GM23338 (cell line): Measurements from ENCODE around the gene MC2R. TPM values are rescaled to one million over a fixed set of nuclear protein-coding genes. Genes with fewer than 3 reads are reported as not detected.
A peak's percentile ranks its signal among the peaks of the same experiment; 100 is the strongest.

Experiments
- ATAC-seq: fragments of 200-7000 bp; cut with Tn5 transposase; 3 replicates; pipeline ENCODE4 v1.9.1; 2020
- DNase-seq: peaks from one replicate; pipeline ENCODE4 v3.0.0-alpha.2; 2015; ENCODE audit warnings: low spot score
- H2AFZ ChIP-seq: fragments of 200-600 bp; sonication (generic); 2 replicates; pipeline ENCODE4 v1.8.0; 2016; ENCODE audit warnings: antibody characterized with exemption, mild to moderate bottlenecking, moderate library complexity
- H3F3A ChIP-seq: fragments of 200-600 bp; sonication (generic); replicated peaks from 2 replicates; pipeline ENCODE4 v1.8.0; 2017; ENCODE audit warnings: antibody characterized with exemption, mixed run types, low read depth
- H3K27ac ChIP-seq: fragments of 200-600 bp; sonication (generic); 2 replicates; pipeline ENCODE4 v1.6.1; 2016; ENCODE audit warnings: low read depth
- H3K27me3 ChIP-seq: fragments of 200-600 bp; sonication (generic); 2 replicates; pipeline ENCODE4 v1.8.0; 2016; ENCODE audit warnings: mild to moderate bottlenecking, mixed run types, moderate library complexity; ENCODE audit not compliant: insufficient read depth
- H3K36me3 ChIP-seq: fragments of 200-600 bp; sonication (generic); 2 replicates; pipeline ENCODE4 v1.8.0; 2016; ENCODE audit warnings: mild to moderate bottlenecking; ENCODE audit not compliant: insufficient read depth
- H3K4me1 ChIP-seq: fragments of 200-600 bp; sonication (generic); 2 replicates; pipeline ENCODE4 v1.8.0; 2016; ENCODE audit warnings: mild to moderate bottlenecking, moderate library complexity; ENCODE audit not compliant: insufficient read depth
- H3K4me2 ChIP-seq: fragments of 200-600 bp; sonication (generic); 2 replicates; pipeline ENCODE4 v1.7.1; 2017; ENCODE audit warnings: mixed run types
- H3K4me3 ChIP-seq: fragments of 200-600 bp; sonication (generic); 2 replicates; pipeline ENCODE4 v1.6.1; 2016; ENCODE audit warnings: mixed run types
- H3K79me2 ChIP-seq: fragments of 200-600 bp; sonication (generic); replicated peaks from 2 replicates; pipeline ENCODE4 v1.8.0; 2017; ENCODE audit warnings: mild to moderate bottlenecking; ENCODE audit not compliant: insufficient read depth
- H3K9me2 ChIP-seq: fragments of 200-600 bp; sonication (generic); 2 replicates; pipeline ENCODE4 v1.8.0; 2017; ENCODE audit not compliant: insufficient read depth
- H4K20me1 ChIP-seq: fragments of 200-600 bp; sonication (generic); replicated peaks from 2 replicates; pipeline ENCODE4 v1.8.0; 2017; ENCODE audit warnings: mild to moderate bottlenecking; ENCODE audit not compliant: insufficient read depth
- H3K27ac Mint-ChIP-seq: 2 replicates; pipeline ENCODE4 v1.8.0; 2020; ENCODE audit warnings: inconsistent platforms, mild to moderate bottlenecking, moderate library complexity, mixed read lengths
- H3K27me3 Mint-ChIP-seq: 3 replicates; pipeline ENCODE4 v1.8.0; 2022; ENCODE audit warnings: low read depth, mild to moderate bottlenecking, moderate library complexity, mixed read lengths, inconsistent platforms; ENCODE audit not compliant: insufficient read depth, poor library complexity
- H3K36me3 Mint-ChIP-seq: 3 replicates; pipeline ENCODE4 v1.8.0; 2021; ENCODE audit warnings: low read depth, mild to moderate bottlenecking, inconsistent platforms, moderate library complexity, mixed read lengths
- H3K4me1 Mint-ChIP-seq: 3 replicates; pipeline ENCODE4 v1.8.0; 2020; ENCODE audit warnings: mild to moderate bottlenecking, inconsistent platforms, mixed read lengths
- H3K4me3 Mint-ChIP-seq: 3 replicates; pipeline ENCODE4 v1.8.0; 2021; ENCODE audit warnings: moderate library complexity, mild to moderate bottlenecking, inconsistent platforms, mixed read lengths
- H3K9me3 Mint-ChIP-seq: 3 replicates; pipeline ENCODE4 v1.8.0; 2020; ENCODE audit warnings: moderate library complexity, mild to moderate bottlenecking, inconsistent platforms, mixed read lengths
- CREB1 ChIP-seq: fragments of 250-450 bp; sonication (Bioruptor Pico); IDR thresholded peaks from 2 replicates; pipeline ENCODE4 v1.5.0; 2020; ENCODE audit warnings: low read depth, mild to moderate bottlenecking, moderate library complexity
- CTCF ChIP-seq, 2 experiments: fragments of 200-600 bp in 1 of 2; sonication (generic) in 1 of 2; conservative IDR thresholded peaks; 2 replicates each; pipeline versions ENCODE4 v1.5.1 to v1.6.1; 2016 to 2017; ENCODE audit warnings: antibody characterized with exemption in 2 of 2, low read depth in 2 of 2, mild to moderate bottlenecking in 2 of 2, moderate library complexity in 1 of 2
- ETS1 ChIP-seq: IDR thresholded peaks from 2 replicates; pipeline ENCODE4 v1.6.1; 2016; ENCODE audit warnings: antibody characterized with exemption
- EZH2 ChIP-seq: fragments of 200-600 bp; sonication (generic); IDR thresholded peaks from one replicate; pipeline ENCODE4 v1.8.0; 2017; ENCODE audit warnings: antibody characterized with exemption, mild to moderate bottlenecking, low read depth; ENCODE audit not compliant: unreplicated experiment
- EZH2phosphoT487 ChIP-seq: fragments of 200-600 bp; sonication (generic); IDR thresholded peaks from one replicate; pipeline ENCODE4 v1.8.1; 2018; ENCODE audit warnings: antibody characterized with exemption; ENCODE audit not compliant: unreplicated experiment
- JUNB ChIP-seq: IDR thresholded peaks from one replicate; pipeline ENCODE4 v1.6.1; 2016; ENCODE audit warnings: antibody characterized with exemption; ENCODE audit not compliant: unreplicated experiment
- NANOG ChIP-seq: IDR thresholded peaks from 2 replicates; pipeline ENCODE4 v1.6.1; 2016; ENCODE audit warnings: antibody characterized with exemption, borderline replicate concordance
- POLR2AphosphoS5 ChIP-seq: IDR thresholded peaks from 2 replicates; pipeline ENCODE4 v1.6.1; 2016; ENCODE audit warnings: antibody characterized with exemption, low read depth
- REST ChIP-seq: IDR thresholded peaks from one replicate; pipeline ENCODE4 v1.6.1; 2018; ENCODE audit warnings: antibody characterized with exemption; ENCODE audit not compliant: unreplicated experiment
- STAT1 ChIP-seq: IDR thresholded peaks from one replicate; pipeline ENCODE4 v1.6.1; 2016; ENCODE audit warnings: antibody characterized with exemption; ENCODE audit not compliant: unreplicated experiment
- ZNF114 ChIP-seq: fragments of 250-450 bp; sonication (Bioruptor Pico); IDR thresholded peaks from 2 replicates; pipeline ENCODE4 v1.5.0; 2020; ENCODE audit warnings: mild to moderate bottlenecking, moderate library complexity
- ZNF331 ChIP-seq: fragments of 250-450 bp; sonication (Bioruptor Pico); IDR thresholded peaks from 2 replicates; pipeline ENCODE4 v1.5.0; 2020; ENCODE audit warnings: low read depth, mild to moderate bottlenecking, moderate library complexity
- ZNF462 ChIP-seq: fragments of 250-450 bp; sonication (Bioruptor Pico); IDR thresholded peaks from 2 replicates; pipeline ENCODE4 v1.5.0; 2020; ENCODE audit warnings: mild to moderate bottlenecking, moderate library complexity
- polyA plus RNA-seq: library from polyadenylated mRNA; unstranded; fragments of >200 nt; fragmentation: Nextera tagmentation; extraction: Ambion mirVana; gene quantifications from 2 replicates; pipeline ENCODE4 v1.2.1, GENCODE V29; 2016
- total RNA-seq: library from RNA; depleted of rRNA; stranded (reverse); fragments of >200 nt; shearing (Covaris generic); gene quantifications from 2 replicates; pipeline ENCODE4 v1.2.3, GENCODE V29; 2014

MC2R gene
- total and polyA plus RNA-seq, 2 experiments from 2014 or later = not detected

DNA sequence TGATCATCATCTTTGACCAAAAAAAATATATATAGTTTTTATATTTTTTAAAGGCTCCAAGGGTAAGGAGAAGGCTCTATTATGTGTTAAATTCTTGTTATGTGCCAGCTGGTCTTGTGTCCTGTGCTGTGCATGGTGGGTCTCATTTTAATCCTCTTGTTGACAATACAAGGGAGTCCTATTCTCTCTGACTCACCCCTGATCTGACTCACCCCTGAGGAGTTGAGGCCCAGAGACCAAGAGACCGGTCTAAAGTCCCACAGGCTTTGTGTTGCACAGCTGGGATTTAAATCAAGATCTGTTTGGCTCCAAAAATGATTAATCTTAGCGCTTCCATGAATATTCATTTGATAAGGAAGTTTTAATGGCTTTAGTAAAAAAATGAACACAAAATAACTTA is 25.7 kb downstream of the MC2R start:
- Mint-ChIP-seq H3K27ac (no peak overlapping the region), H3K4me3 (no peak overlapping the region), H3K9me3 (no peaks in the 10 kb centered on the region), H3K27me3 (no peaks in the 10 kb centered on the region), H3K36me3 (no peaks in the 10 kb centered on the region), H3K4me1 (peaks cover 6% of the 10 kb centered on the region; the same call in 1 of the 3 replicates)
- Histone ChIP-seq H3K4me3 (no peak overlapping the region), H3K79me2 (no peaks in the 10 kb centered on the region), H4K20me1 (no peaks in the 10 kb centered on the region), H3K36me3 (no peaks in the 10 kb centered on the region), H3F3A (no peaks in the 10 kb centered on the region), H3K4me2 (no peak overlapping the region), H3K27me3 (no peaks in the 10 kb centered on the region), H2AFZ (peak overlapping the region; percentile 88; the same call in 1 of the 2 replicates), H3K9me2 (0 out of 2 replicates have a peak, but pooled peaks cover 2% of the 10 kb centered on the region), H3K27ac (no peak overlapping the region), H3K4me1 (no peaks in the 10 kb centered on the region)
- DNase-seq (no peak), ATAC-seq (no peak)
- no peak for TF ChIP-seq CTCF (conservative IDR thresholded peaks at IDR 0.05; ENCODE audit: low read depth in 2 of 2)
- no peak for TF ChIP-seq ZNF462 (CRISPR knock-in tag)
- no peak for TF ChIP-seq ZNF331 (CRISPR knock-in tag)
- TF ChIP-seq NANOG = no peak
- no peak for TF ChIP-seq STAT1
- TF ChIP-seq EZH2 = no peak
- no peak for TF ChIP-seq ETS1
- TF ChIP-seq EZH2phosphoT487 = no peak
- no peak for TF ChIP-seq POLR2AphosphoS5
- TF ChIP-seq REST = no peak
- no peak for TF ChIP-seq ZNF114 (CRISPR knock-in tag)
- no peak for TF ChIP-seq JUNB
- no peak for TF ChIP-seq CREB1 (CRISPR knock-in tag)
